Gastrocnemius medialis (tissue), 4 donors: ENCODE data around the gene PRDX1.

ENCODE experiments used
- CTCF ChIP-seq, 5 experiments: fragments of 450-650 bp in 3 of 5; fragments of 200-600 bp in 2 of 5; sonication (generic) in 2 of 5; IDR thresholded peaks in 4 of 5; conservative IDR thresholded peaks in 1 of 5; 1 replicate in 4 of 5; 2 replicates in 1 of 5; pipeline ENCODE4 v1.5.1; 2016 to 2019; ENCODE audit warnings: antibody characterized with exemption in 5 of 5, mild to moderate bottlenecking in 3 of 5, moderate library complexity in 3 of 5
- POLR2A ChIP-seq, 2 donors: fragments of 450-650 bp; IDR thresholded peaks; one replicate each; pipeline ENCODE4 v1.6.1; 2017; ENCODE audit warnings: antibody characterized with exemption in 2 of 2, mild to moderate bottlenecking in 2 of 2, moderate library complexity in 2 of 2

- TF ChIP-seq CTCF (IDR thresholded peaks at IDR 0.05 in 4 of 5, conservative IDR thresholded peaks at IDR 0.05 in 1 of 5) (no peak), POLR2A (IDR thresholded peaks at IDR 0.05) (no peak)
These were observed 51.3 kb downstream of the PRDX1 start for GRCh38 chr1:45470306-45470798.
